ENCODE measurements around the gene SCN5A.

Gene SCN5A

DNA sequence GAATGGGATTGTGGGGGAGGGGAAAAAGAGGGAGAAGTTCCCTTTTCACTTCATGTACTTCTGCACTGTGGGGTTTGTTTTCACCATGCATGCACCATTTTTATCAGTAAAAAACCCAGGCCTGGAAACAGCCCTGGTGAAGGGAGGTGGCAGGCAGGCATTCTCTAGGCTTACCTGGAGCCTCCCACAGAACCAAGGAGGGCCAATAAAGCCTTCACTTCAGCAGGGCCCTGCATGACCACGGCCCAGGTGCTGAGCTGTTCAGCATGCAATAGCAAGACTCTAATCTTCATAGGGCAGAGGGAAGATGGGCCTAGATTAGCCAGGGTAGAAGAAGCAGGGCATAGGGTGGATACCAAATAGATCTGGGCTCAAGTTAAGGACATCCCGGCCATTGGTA, 49.6 kb downstream of the SCN5A start:
- DNase-seq, result no peak

DNA sequence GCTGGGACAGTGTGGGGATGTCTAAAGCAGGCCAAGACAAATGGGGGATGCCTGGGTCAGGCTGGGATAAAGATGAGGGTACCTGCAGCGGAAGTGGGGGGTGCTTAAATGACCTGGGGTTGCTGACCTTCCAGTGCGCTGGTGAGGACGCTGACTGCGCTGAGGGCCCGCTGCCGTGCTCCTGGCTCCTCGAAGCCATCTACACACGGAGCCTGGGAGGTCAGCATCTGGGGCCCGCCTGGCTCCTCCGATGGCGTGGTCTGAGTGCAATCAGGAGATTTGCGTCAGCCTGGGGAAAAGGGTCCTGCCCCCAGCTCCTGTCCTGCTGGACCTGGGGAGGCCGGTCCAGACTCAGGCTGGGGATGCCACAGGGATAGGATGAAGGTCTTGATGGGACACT, 50.7 kb downstream of the SCN5A start:
- DNase-seq, result no peak

DNA sequence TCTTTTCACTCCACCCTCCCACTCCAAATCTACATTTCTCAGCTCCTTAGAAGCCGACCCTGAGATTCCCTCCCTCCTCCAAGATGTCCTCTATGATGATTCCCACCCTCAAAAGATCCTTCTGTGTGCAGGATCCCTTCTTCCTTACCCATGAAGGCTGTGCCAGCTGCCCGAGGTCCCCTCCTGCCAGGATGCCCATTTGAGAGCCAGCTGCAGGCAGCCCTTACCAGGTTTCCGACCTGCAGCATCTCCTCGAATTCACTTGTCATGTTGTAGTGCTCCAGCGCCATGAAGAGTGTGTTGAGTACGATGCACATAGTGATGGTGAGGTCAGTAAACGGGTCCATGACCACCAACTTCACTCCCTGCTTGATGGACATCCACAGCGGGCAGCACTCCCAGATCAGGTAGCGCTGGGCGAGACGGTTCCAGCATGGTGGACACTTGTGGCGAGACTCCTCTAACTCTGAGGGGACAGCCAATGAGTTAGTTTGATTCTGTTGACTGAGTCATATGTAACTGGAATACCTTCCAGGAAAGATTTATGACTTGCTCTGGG, 51.9 kb downstream of the SCN5A start:
- DNase-seq, result no peak

DNA sequence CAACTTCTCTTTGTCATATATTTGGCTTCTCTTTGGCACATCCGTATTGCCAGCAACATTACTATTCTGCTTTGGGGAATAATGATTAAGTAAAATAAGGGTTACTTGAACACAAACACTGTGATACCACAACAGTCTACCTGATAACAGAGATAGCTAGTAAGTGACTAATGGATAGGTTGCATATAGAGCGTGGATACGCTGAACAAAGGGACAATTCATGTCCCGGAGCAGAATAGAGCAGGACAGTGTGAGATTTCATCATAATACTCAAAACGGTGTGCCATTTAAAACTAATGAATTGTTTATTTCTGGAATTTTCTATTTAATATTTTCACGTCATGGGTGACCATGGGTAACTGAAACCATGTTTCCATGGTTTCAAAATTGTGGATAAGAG, 54.1 kb downstream of the SCN5A start:
- DNase-seq, result no peak

DNA sequence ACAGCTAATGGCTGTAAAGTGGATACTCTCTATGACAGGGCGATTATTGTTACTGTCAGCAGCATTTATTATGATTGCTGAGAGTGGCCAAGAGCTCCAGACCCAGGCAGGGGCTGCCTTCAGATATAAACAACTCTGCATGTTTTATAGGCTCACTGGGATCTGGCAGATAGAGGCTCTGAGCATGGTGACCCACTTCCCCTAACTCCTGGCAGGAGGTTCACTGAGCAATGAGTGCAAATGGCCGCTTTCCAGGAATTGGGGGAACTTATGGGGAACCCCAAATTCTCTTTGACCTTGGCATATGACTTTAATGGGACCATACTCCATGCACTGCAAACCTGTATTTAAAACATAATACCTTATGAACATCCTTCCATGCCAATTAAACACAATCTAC, 59.0 kb downstream of the SCN5A start:
- no peak for DNase-seq

DNA sequence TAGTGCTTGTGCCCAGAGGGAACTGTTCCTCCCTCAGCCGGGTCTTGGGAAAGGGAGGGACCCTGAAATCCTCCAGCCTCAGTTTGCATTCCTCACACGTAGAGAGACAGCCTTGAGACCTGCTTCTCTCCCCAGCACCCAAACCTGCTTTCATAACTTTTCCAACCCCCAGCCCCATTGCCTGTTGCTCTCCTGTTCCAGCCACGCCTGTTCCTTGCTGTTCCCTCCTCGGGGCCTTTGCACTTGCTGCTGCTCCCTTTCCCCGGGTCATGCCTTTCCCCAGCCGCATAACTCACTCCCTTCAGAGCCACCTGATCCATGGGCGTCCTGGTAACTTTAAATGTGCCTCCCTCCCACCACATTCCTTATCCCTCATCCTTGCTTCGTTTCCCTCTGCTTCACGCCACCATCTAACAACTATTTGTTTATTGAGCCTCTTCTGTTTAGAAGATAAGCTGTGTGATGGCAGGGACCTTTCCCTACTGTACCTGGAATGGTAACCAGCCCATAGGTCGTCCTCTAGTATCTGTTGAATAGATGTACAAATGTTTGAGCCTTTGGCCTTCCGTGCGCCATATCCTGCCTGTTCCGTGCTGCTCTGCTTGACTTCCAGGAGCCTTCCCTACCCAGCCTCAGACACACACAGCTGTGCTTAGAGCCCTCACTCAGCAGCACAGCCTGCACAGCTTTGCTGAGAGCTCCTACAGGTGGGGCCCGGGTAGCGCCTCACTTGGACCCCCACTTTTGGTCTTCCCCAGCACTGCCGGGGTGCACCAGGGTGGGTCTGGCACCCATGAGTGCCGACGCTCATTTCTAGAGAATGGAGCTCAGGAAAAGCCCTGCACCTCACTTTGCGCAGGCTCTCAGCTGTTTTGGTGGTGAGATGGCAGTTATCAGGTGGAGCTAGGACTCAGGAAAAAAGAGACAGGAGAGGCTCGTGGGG, 60.2 kb downstream of the SCN5A start:
- DNase-seq, result no peak

DNA sequence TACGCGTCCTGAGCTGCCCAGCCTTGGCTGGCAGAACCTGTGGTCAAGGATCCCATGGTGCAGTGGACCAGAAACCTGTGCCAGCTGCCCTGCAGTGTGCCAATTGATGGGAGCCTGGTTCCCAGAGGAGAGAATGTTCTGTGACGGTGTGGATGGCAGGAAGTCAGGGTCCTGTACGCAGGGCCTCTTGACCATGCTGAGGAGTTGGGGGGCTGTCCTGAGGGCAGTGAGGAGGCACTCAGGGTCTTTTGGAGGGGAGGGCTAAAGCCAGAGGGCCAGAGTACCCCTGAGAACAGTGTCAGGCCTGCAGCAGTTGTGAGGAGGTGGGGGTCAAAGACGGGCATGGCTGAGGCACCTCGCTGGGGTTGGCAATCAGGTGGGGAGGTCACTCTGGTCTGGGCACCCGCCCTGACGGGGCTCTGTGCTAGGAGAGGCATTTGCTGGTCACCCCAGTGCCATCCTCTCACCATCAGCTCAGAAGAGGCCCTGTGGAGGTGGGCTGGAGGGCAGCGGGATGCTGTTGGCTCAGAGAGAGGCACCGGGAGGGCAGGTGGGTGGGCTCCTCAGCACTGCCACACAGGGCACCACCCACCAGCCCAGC, 61.0 kb downstream of the SCN5A start:
- DNase-seq, result no peak

DNA sequence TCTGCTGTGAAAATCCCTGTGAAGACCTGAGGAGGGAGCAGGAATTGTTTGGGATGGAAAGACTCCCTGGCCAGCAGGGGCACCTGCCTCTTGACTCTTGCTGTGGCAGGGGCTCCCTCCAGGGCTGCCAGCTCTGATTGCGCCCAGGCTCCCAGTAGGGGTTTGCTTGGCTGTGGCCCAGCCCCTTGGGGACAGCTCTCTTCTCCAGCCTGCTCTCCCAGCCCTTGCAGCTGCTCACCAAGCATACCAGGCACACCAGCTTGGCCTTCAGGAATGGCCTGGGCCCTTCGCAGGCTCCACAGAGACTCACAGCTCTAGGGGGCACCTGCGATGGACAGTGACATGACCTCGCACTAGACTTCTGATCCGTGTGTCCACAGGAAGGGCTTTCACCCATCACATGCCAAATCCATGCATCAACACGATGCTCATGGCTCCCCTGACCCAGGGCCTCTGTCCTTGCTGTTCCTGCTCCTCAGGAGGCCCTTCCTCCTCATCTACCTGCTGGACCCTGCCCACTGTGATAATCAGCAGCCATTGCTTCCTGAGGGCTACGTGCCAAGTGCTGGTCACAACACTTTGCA, 61.8 kb downstream of the SCN5A start:
- DNase-seq, result no peak

DNA sequence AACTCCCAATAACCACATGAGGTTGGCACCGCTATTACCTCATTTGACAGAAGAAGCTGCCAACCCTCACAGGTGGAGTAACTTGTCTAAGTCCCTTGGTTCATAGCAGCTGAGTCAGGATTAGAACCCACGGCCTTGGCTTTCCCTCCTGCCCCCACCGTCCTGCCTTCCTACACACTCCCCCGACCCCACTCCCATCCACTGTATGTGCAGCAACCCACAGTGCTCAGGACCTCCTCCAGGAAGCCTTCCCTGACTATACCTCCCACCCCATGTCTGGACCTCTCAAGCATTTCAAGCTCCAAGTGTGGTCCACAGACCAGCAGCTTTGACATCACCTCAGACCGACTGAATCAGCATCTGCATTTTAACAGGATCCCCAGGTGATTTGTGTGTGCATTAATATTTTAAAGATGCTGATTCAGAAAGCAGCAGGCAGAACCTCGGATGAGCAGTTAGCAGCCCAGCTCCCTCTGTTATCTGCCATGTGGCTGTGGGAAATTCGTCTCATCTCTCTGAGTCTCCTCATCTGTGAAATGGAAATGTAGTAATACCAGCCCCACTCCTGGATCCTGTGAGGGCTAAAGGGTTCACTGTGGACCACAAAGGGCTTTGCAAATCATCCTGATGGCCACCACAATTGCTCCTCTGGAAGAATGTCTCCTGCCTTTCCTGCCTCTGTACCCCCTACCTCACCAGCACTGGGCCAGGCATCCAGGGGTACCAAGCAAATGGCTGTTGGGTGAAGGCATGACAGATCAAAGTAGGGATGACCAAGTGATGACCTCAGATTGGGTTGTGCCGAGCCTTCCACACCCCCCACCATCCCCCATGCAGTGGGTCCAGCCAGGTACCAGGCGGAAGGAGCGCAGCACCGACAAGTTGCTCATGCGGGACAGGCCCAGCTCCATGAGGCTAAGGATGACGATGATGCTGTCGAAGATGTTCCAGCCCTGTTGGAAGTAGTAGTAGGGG, 62.7 kb downstream of the SCN5A start:
- no peak for DNase-seq

DNA sequence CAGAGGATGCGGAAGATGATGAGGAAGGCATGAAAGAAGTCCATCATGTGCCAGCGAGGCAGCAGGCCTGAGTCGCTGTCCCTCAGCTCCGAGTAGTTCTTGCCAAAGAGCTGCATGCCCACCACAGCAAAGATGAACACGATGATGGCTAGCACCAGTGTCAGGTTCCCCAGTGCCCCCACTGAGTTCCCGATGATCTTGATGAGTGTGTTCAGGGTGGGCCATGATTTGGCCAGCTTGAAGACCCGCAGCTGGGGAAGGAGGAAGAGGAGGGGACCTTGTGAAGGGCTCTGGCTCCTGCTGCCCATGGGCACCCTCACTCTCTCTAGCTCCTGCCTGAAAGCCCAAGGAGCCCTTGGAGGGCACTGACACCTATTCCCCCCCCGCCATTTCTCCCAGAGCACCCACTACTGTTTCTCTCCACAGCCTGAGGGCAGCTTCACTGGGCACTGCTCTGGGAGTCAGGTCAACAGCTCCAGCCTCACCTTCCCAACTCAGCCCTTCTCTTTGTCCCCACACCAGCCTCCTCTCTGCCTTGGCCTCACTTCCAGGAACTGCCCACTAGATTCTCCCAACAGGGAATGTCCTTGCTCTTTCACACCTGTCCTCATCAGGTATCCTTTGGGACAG, 63.6 kb downstream of the SCN5A start:
- no peak for DNase-seq

DNA sequence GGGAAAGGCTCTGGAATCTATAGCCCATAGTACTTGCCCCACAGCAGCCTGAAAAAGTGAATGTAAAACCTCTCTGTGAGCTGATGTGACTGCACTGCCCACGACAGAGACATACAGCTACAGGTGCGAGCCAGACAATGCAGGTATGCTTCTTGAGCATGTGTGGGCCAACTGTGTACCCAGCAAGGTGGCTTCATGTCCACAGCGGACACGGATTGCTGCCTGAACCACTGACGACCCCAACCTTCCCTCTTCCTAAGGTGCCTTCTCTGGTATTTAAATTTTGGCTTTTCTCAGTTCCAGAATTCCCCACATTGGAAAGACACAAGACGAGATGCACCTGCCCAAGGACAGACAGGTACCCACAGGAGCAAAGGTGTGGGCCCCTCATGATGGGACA, 65.8 kb downstream of the SCN5A start:
- DNase-seq, result no peak

DNA sequence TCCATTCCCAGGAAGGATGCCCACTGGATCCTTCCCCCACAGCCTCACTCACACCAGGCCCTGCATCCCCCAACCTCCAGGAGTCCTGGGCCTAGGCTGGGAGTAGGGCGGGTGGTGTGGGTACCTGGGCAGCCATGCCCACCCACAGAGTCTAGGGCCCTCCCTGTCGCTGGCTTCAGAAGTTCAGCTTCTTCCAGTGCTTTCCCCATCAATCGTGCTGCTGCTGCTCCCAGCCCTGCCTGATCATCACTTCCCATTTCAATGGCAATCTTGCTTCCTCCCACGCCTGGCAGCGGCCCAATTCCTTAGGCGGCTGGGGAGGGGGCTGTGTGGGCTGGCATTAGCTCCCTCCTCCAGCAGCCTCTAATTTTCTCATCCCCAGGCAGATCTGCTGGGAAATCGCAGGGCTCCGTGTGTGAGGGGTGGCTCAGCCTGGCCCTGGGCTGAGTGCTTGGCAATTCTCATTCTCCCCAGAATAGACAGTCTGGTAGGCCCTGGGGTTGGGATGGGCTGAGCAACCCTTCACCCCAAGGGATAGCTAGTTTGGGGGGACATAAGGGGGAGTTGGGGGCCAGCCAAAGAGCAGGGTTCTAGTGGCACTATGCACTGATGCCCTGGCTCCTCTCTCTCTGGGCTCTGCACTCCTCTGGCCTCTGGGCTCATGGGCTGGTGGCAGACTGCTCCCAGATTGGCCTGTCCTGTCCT, 66.4 kb downstream of the SCN5A start:
- DNase-seq, result no peak

DNA sequence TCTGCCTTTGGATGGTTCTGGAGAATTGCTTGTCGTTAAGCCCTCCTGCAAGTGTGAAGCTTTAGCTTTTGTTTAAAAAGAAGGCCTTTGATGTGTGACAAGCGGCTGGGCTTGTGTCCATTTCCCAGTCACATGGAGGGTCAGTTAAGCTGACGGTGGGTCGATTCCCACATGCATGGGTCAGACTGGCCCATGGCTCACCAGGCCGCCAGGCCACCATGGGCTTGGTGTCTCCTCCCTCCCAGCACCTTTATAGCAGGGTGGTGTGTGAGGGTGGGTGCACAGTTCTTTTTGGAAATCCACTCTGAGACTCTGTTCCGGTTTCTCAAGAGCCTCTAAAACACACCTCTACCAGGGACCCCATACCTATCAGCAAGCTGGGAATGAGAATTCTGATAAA, 67.2 kb downstream of the SCN5A start:
- no peak for DNase-seq

DNA sequence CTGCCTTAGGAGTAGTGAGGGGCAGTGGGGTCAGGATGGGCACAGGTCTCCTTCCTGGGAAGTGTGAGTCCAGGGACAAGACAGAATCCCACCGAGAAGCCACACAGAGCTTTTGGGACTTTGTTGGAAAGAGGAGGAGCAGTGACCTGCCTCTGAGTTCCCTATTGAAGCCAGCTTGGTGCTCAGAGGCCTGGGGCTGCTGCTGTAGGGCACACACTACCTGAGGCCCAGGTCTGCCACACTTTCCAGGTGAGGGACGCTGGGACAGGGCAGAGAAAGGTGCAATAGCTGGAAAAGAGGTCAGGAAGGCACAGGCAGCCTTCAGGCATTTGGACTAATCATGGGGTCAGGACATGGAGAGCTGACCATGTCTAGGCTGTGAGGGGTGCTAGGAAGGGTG, 67.7 kb downstream of the SCN5A start:
- no peak for DNase-seq

DNA sequence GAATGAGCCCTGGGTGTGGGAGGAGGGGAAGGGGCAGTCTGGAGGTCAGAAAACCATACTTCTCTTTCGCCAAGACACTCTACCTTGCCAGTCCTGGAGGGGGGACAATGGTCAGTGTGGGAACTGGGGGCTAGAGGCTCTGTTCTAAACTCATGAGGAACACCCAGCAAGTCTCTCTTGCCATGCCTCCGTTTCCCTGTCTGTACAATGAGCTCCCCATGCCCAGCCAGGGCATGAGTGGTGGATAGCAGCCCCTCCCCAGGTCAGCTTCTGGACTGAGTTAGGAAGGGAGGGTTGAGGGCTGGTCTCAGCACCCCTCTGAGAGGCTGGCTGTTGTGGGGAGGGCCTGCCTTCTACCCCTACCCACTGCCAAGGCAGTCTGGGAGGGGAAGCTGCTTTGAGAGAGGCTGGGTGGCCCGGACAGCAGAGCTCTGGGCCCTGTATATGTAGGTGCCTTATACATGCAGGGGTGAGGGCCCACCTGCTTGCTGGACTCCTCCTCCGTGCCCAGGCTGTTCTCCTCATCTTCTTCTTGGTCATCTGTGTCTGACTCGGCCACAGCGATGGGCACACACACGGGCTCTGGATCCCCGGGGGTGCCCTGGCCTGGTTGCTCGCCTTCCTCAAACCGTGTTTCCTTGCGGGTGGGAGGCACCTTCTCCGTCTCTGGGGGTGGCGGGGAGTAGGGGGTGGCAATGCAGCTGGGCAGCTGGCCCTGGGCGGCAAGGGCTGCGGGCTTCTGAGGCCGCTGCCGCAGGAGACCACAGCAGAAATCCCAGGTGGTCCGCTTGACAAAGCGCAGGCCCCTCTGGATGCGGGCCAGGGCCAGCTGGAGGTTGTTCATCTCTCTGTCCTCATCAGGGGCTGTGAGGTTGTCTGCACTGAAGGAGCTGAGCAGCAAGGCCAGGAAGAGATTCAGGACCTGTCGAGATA, 68.8 kb downstream of the SCN5A start:
- DNase-seq, result no peak

DNA sequence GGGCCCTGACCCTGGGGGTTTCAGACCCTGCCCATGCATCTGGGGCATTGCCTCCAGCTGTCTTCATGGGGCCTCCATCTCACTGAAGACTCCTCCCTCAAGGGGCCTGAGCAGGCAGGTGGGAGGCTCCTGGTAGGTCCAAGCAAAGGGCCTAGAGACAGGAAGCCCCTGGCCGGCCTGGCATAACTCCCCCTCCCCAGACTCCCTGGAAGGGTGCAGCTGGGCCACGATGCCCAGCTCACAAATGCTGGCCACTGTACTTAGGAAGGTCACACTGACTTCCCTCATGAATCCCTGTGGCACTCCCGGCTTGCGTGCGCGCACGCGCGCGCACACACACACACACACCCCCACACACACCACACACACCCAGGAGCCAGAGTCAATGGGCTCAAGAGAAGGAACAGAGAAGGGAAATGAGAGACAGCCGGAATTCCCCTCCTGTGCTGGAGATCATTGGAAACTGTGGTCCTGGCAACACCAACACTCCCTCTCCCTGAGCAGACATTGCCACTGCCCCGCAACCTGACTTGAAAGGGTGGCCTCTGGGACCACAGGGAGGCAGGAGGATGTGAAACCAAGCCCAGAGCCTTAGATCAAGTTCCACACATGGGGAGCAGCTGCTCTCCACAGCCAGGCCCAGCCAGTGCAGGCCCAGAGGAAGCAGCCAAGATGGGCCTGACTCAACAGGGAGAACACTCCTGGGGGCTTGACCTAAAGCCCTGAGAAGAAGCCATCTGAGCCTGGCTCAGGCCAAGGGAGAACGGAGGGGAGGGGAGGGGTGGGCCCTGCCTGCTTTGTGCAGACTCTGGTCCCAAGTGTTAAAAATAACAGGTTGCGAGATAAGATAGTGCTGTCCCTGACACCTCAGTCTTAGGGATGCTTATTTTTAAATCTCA, 69.7 kb downstream of the SCN5A start:
- no peak for DNase-seq

DNA sequence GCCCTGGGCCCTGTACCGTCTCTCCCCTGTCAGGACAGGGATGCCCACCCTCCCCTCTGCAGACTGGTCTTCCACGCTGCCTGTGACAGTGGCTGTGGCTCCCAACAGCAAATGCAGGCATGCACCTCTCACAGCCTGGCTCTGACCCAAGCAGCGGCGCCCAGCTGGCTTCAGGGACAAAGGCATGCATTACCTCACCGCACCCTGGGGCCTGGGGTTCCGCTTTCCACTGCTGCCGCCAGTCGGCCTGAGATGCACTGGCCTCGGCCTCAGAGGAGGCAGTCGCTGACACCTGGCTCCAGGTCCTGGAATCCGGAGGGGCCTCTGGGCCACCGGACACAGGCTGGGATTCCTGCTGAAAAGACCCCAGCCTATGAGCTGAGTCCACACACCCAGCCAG, 70.3 kb downstream of the SCN5A start:
- DNase-seq, result no peak

DNA sequence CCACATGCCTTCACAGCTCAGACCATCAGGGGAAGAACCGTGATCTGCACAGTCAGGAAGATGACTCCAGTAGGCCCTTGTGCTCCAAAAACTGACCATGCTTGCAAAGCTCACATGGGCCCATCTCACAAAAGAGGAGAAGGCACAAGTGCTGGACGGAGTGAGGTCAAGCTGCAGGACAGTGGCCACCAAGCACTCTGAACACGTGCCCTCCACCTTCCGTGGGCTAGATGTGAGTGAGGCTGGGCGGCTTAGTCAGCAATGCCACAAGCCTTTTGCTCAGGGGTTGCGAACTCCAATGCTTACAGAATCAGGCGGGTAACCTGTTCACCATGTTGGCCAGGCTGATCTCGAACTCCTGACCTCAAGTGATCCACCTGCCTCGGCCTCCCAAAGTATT, 70.9 kb downstream of the SCN5A start:
- DNase-seq, result no peak

DNA sequence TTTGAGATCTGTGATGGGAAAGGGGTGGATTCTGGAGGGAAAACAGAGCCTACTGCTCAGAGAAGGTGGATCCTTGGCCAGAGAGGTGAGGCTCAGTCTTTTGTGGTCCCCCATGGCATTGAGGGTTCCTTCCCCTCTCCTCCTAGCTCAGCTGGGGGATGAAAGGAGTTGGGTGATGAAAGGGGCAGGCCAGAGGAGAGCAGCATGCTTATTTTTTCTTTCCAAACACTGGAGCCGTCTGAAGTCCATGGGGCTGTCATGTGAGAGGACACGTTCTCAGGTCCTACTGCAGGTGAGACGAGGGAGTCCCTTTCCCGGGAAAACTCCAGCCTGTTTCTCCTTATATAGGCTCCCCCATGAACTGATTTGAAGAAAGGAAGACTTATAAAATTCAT, 71.4 kb downstream of the SCN5A start:
- no peak for DNase-seq

Data from CD4-positive, alpha-beta T cell treated with Interleukin-10 for 1 hour (primary cell).